Measurements from ENCODE around the gene CHST14. TPM values are rescaled to one million over a fixed set of nuclear protein-coding genes. Genes with fewer than 3 reads are reported as not detected.

CHST14 gene
- total RNA-seq, 2 experiments from 2014 or later = 4.3 to 5.1 TPM

DNA sequence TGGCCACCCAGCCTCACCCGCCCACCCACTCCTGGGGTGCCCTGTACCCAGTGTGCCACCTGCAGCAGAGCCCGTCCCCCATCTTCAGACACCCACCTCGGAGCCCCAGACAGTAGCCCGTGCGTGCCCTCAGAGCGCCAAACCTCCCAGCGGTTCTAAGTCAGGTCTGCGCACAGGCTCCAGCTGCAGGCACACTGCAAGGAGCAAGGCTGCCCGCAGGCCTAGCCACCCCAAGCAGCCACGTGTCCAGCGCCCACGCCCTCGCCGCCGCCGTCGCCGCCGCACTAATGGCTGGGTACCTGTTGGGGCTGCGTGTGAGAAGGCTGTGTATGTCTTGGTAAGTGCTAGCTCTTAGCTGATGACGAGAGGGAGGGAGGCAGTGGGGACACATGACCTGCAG, 8.8 kb upstream of the CHST14 start:
- no peak for TF ChIP-seq CTCF (IDR thresholded peaks at IDR 0.05)
- ChIA-PET CTCF (no interaction called here), POLR2A (no interaction called here)
- intact Hi-C loops (cut with micrococcal nuclease) = no loop called here
- no peak for ATAC-seq
- H3K27me3 Mint-ChIP-seq = no peaks in the 10 kb centered on the region
- no peaks in the 10 kb centered on the region for H3K9me3 Mint-ChIP-seq
- no peak for DNase-seq
- H3K4me3 Mint-ChIP-seq = no peak overlapping the region
- H3K36me3 Mint-ChIP-seq (ENCODE audit: low read depth) = peaks cover 12% of the 10 kb centered on the region
- H3K4me1 Mint-ChIP-seq (ENCODE audit: low read depth) = peaks cover 22% of the 10 kb centered on the region
- H3K27ac Mint-ChIP-seq = no peak overlapping the region

DNA sequence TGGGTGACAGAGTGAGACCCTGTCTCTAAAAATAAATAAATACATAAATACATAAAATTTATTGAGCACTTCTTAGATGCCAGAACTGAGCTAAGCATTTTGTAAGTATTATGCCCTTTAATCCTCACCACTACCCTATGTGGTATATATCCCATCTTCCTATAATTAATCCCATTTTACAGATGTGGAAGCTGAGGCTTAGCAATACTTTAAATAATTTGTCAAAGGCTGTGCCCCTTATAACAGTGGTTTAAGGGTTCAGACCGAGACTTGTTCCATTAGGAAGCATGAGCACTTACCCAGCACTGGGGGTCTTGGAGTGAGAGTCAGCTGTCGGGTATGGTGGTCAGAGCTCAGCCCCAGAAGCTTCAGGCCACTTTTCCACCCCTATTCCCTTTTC, 7.5 kb upstream of the CHST14 start:
- peaks cover 26% of the 10 kb centered on the region for H3K4me1 Mint-ChIP-seq (ENCODE audit: low read depth)
- ChIA-PET POLR2A (no interaction called here), CTCF (interaction anchor here (0.8 to 1.1 kb wide), 2 partner anchors 57 to 125 kb away, joined by 3 read pairs; no protein-coding TSS in a partner anchor)
- no peak overlapping the region for H3K4me3 Mint-ChIP-seq
- intact Hi-C loops (cut with micrococcal nuclease) = no loop called here
- no peak for TF ChIP-seq CTCF (IDR thresholded peaks at IDR 0.05)
- peaks cover 13% of the 10 kb centered on the region for H3K36me3 Mint-ChIP-seq (ENCODE audit: low read depth)
- no peaks in the 10 kb centered on the region for H3K9me3 Mint-ChIP-seq
- H3K27me3 Mint-ChIP-seq = no peaks in the 10 kb centered on the region
- H3K27ac Mint-ChIP-seq = no peak overlapping the region
- DNase-seq (no peak), ATAC-seq (no peak)

DNA sequence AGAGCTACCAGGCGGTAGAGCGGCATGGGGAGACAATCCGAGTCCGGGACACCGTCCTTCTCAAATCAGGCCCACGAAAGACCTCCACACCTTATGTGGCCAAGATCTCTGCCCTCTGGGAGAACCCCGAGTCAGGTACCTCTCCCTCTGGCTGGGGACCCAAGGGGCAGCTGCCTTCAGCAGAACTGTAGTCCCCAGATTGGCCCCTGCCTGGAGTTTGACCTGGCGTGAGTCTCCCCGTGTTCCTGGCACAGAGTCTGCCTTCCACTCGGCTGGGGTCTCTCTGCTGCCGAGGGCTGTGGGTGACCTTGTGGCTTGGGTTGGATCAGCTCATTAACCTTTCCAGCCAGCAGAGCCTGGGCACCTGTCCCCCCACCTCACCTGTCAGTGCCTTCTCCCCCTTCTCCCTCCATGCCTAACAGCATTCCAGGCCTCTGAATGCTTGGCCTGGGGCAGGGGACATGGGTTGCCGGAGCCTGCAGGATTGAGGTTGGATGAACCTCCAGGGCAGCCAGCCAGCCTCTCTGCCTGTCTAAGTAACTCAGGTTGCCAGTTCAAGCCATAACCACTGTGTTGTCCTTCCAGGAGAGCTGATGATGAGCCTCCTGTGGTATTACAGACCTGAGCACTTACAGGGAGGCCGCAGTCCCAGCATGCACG, 6.8 kb upstream of the CHST14 start:
- H3K36me3 Mint-ChIP-seq (ENCODE audit: low read depth) = peaks cover 13% of the 10 kb centered on the region
- no peak overlapping the region for H3K27ac Mint-ChIP-seq
- ChIA-PET CTCF (interaction anchor here (0.8 to 1.6 kb wide), 3 partner anchors 10 to 126 kb away, joined by 3 to 5 read pairs (median 3); no protein-coding TSS in a partner anchor), POLR2A (no interaction called here)
- H3K27me3 Mint-ChIP-seq = no peaks in the 10 kb centered on the region
- intact Hi-C loops (cut with micrococcal nuclease) = no loop called here
- H3K9me3 Mint-ChIP-seq = no peaks in the 10 kb centered on the region
- no peak for ATAC-seq
- H3K4me1 Mint-ChIP-seq (ENCODE audit: low read depth) = peaks cover 26% of the 10 kb centered on the region
- no peak for DNase-seq
- TF ChIP-seq CTCF (IDR thresholded peaks at IDR 0.05) = no peak
- H3K4me3 Mint-ChIP-seq = no peak overlapping the region

DNA sequence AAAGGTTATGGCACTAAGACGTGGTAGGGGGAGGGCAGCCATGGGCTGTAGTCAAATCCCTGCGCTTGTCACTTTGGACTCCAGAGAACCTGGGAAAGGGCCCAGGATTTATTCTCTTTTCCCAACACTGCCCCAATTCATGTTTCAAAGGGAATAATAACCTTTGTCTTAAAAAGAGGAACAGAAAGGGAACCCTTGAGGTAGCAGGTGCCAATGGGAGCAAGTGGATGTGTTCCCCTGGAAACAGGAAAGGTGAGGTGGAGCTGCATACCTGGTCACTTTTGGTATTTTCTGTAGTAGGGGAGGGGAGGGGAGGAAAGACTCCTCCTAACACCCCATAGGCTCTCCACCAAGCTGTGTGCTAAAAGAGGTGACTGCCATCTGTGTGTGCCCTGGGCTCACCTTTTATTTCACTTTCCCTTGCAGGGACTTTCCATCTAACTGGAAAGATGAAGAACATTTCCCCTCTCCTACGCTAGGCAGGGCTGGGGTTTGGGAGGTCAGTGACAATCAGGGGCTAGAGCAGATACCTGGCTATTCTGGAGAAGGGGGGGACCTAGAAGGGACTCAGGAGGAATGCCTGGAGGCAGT, 6.1 kb upstream of the CHST14 start:
- peaks cover 28% of the 10 kb centered on the region for H3K4me1 Mint-ChIP-seq (ENCODE audit: low read depth)
- H3K36me3 Mint-ChIP-seq (ENCODE audit: low read depth) = peaks cover 13% of the 10 kb centered on the region
- DNase-seq (no peak), ATAC-seq (peak; percentile 8)
- no peak for TF ChIP-seq CTCF (IDR thresholded peaks at IDR 0.05)
- H3K27ac Mint-ChIP-seq = peak overlapping the region; percentile 49
- H3K9me3 Mint-ChIP-seq = no peaks in the 10 kb centered on the region
- POLR2A ChIA-PET = no interaction called here
- no peak overlapping the region for H3K4me3 Mint-ChIP-seq
- no peaks in the 10 kb centered on the region for H3K27me3 Mint-ChIP-seq
- intact Hi-C loops (cut with micrococcal nuclease) = no loop called here
- CTCF ChIA-PET = interaction anchor here (1.1 to 1.6 kb wide), 2 partner anchors 10 to 127 kb away, joined by 3 to 5 read pairs; no protein-coding TSS in a partner anchor

DNA sequence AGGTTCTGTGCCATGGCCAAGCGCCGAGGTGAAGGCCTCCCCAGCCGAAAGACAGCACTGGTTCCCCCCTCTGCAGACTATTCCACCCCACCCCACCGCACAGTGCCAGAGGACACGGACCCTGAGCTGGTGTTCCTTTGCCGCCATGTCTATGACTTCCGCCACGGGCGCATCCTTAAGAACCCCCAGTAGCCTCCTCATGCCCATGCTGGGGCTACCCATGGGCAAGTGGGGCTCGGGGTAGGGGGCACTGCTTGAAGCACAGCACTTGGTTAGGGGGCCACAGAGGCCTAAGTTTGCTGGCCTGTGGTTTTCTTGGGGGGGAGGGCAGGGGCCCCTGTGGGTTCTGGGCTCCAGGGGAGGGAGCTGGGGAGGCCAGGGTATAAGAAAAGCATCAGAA, 4.8 kb upstream of the CHST14 start:
- DNase-seq = no peak
- Mint-ChIP-seq H3K4me3 (no peak overlapping the region), H3K9me3 (no peaks in the 10 kb centered on the region), H3K27me3 (no peaks in the 10 kb centered on the region), H3K4me1 (ENCODE audit: low read depth) (peaks cover 29% of the 10 kb centered on the region), H3K36me3 (ENCODE audit: low read depth) (peaks cover 13% of the 10 kb centered on the region), H3K27ac (peak overlapping the region; percentile 25)
- POLR2A ChIA-PET = interaction anchor here (0.7 to 1.5 kb wide), 4 partner anchors 9 to 26 kb away, joined by 3 to 5 read pairs (median 4); no protein-coding TSS in a partner anchor
- CTCF ChIA-PET = interaction anchor here (1.6 kb wide), 1 partner anchor 12 kb away, joined by 5 read pairs; no protein-coding TSS in a partner anchor
- ATAC-seq = no peak
- intact Hi-C loops (cut with micrococcal nuclease) = no loop called here
- no peak for TF ChIP-seq CTCF (IDR thresholded peaks at IDR 0.05)

Measured in activated CD8-positive, alpha-beta T cell treated with anti-CD3 and anti-CD28 coated beads for 36 hours (primary cell).